ENCODE results near the gene RABGAP1L.

- TF ChIP-seq CTCF (IDR thresholded peaks at IDR 0.05), result no peak
- TF ChIP-seq POLR2A (IDR thresholded peaks at IDR 0.05), result no peak
These were observed 115.6 kb downstream of the RABGAP1L start for GRCh38 chr1:174274884-174275283.

All from right lobe of liver (tissue), 4 donors.